Gastrocnemius medialis (tissue), 4 donors: Measurements from ENCODE around the gene DPY19L2. TPM values are rescaled to one million over a fixed set of nuclear protein-coding genes. Genes with fewer than 3 reads are reported as not detected.
"Not testable (repeated sequence)": the region's sequence is repeated elsewhere in the genome, so short reads cannot be mapped to it uniquely, and the experiment has no call there.

Experiments
- ATAC-seq, 2 donors: fragments of 150-250 bp; one replicate each; pipeline ENCODE4 v1.9.1; 2016
- DNase-seq, 2 donors: peaks; one replicate each; pipeline ENCODE4 v3.0.0-alpha.2; 2019
- H3K27ac ChIP-seq, 4 donors: fragments of 200-600 bp; sonication (generic); 1 replicate in 1 of 4; 2 replicates in 3 of 4; pipeline ENCODE4 v1.5.1; 2016 to 2018; ENCODE audit warnings: mild to moderate bottlenecking in 2 of 4, moderate library complexity in 1 of 4
- H3K27me3 ChIP-seq, 3 donors: fragments of 200-600 bp; sonication (generic) in 2 of 3; 1 replicate in 1 of 3; 2 replicates in 2 of 3; pipeline versions ENCODE4 v1.5.1 to v1.6.0; 2016 to 2019; ENCODE audit warnings: mild to moderate bottlenecking in 1 of 3, moderate library complexity in 1 of 3
- H3K36me3 ChIP-seq, 2 donors: fragments of 200-600 bp; sonication (generic) in 1 of 2; one replicate each; pipeline ENCODE4 v1.5.1; 2017 to 2018
- H3K4me1 ChIP-seq, 2 donors: fragments of 200-600 bp; sonication (generic) in 1 of 2; one replicate each; pipeline ENCODE4 v1.5.1; 2016 to 2017; ENCODE audit warnings: mild to moderate bottlenecking in 2 of 2
- H3K4me3 ChIP-seq, 4 donors: fragments of 200-600 bp; sonication (generic) in 3 of 4; 1 replicate in 1 of 4; 2 replicates in 3 of 4; pipeline ENCODE4 v1.5.1; 2016 to 2019; ENCODE audit warnings: mild to moderate bottlenecking in 2 of 4
- H3K9me3 ChIP-seq, 3 donors: fragments of 200-600 bp; sonication (generic) in 2 of 3; 1 replicate in 1 of 3; 2 replicates in 2 of 3; pipeline ENCODE4 v1.5.1; 2016 to 2019
- CTCF ChIP-seq, 5 experiments: fragments of 450-650 bp in 3 of 5; fragments of 200-600 bp in 2 of 5; sonication (generic) in 2 of 5; IDR thresholded peaks in 4 of 5; conservative IDR thresholded peaks in 1 of 5; 1 replicate in 4 of 5; 2 replicates in 1 of 5; pipeline ENCODE4 v1.5.1; 2016 to 2019; ENCODE audit warnings: antibody characterized with exemption in 5 of 5, mild to moderate bottlenecking in 3 of 5, moderate library complexity in 3 of 5
- in situ Hi-C, 4 donors: fragments of 200-750 bp; cut with MboI; loops; one replicate each; pipeline versions ENCODE4 v1.15.0 to v1.8.0; 2017; ENCODE audit warnings: low sequenced_read_pairs in 4 of 4
- intact Hi-C: fragments of 100-400 bp; cut with DNase I; formaldehyde crosslinking; loops from one replicate; pipeline ENCODE4 v1.15.1; 2023; ENCODE audit warnings: low total_unique reads
- total RNA-seq, 4 donors: library from RNA; depleted of rRNA; stranded (reverse); fragments of >200 nt; gene quantifications; one replicate each; pipeline versions ENCODE4 v1.1.0 to v1.2.3, GENCODE V29; 2016

DPY19L2 gene
- total RNA-seq, 4 donors from 2014 or later = 0.13 to 1.5 (median 0.27) TPM; not detected in 1

- H3K4me3 ChIP-seq, ATAC-seq, DNase-seq, H3K27me3 ChIP-seq, intact Hi-C loops, H3K27ac ChIP-seq, H3K4me1 ChIP-seq, H3K9me3 ChIP-seq, H3K36me3 ChIP-seq: not testable (repeated sequence)
- peak in 1 of 5 experiments; percentile 14 for TF ChIP-seq CTCF (IDR thresholded peaks at IDR 0.05 in 4 of 5, conservative IDR thresholded peaks at IDR 0.05 in 1 of 5)
- in situ Hi-C loops = loop anchor here in 1 of 4 donors (25.0 kb wide), 1 partner anchor 590 kb away; no protein-coding TSS in a partner anchor
Observed at GRCh38 chr12:63672550-63672949, 4.3 kb upstream of the DPY19L2 start.

- H3K4me1 ChIP-seq, ATAC-seq, H3K27ac ChIP-seq, intact Hi-C loops, DNase-seq, H3K36me3 ChIP-seq, H3K27me3 ChIP-seq, H3K4me3 ChIP-seq, H3K9me3 ChIP-seq: not testable (repeated sequence)
- in situ Hi-C loops = loop anchor here in 1 of 4 donors (25.0 kb wide), 1 partner anchor 592 kb away; no protein-coding TSS in a partner anchor
Observed at GRCh38 chr12:63669936-63670335, 1.6 kb upstream of the DPY19L2 start.

- peak overlapping the region in 3 of 4 donors; percentile 55 to 66 (median 61) for H3K4me3 ChIP-seq
- DNase-seq, ATAC-seq, H3K27ac ChIP-seq, H3K9me3 ChIP-seq, H3K4me1 ChIP-seq, H3K36me3 ChIP-seq, H3K27me3 ChIP-seq, intact Hi-C loops: not testable (repeated sequence)
- in situ Hi-C loops = loop anchor here in 1 of 4 donors (25.0 kb wide), 1 partner anchor 593 kb away; no protein-coding TSS in a partner anchor
Observed at GRCh38 chr12:63669427-63669826, 1.1 kb upstream of the DPY19L2 start.

GRCh38 chr12:63668800-63669365, 590 bp upstream of the DPY19L2 start:
- H3K9me3 ChIP-seq, DNase-seq, intact Hi-C loops, H3K36me3 ChIP-seq, H3K4me1 ChIP-seq, H3K27ac ChIP-seq, H3K27me3 ChIP-seq, ATAC-seq: not testable (repeated sequence)
- in situ Hi-C loops = loop anchor here in 1 of 4 donors (25.0 kb wide), 1 partner anchor 593 kb away; no protein-coding TSS in a partner anchor
- H3K4me3 ChIP-seq = peak overlapping the region; percentile 55 to 70 (median 64)

- DNase-seq, H3K36me3 ChIP-seq, intact Hi-C loops, H3K4me3 ChIP-seq, H3K4me1 ChIP-seq, H3K9me3 ChIP-seq, H3K27ac ChIP-seq, ATAC-seq, H3K27me3 ChIP-seq: not testable (repeated sequence)
- in situ Hi-C loops = loop anchor here in 1 of 4 donors (25.0 kb wide), 1 partner anchor 599 kb away; no protein-coding TSS in a partner anchor
Observed at GRCh38 chr12:63663005-63663404, 5.3 kb downstream of the DPY19L2 start.

- H3K27ac ChIP-seq, H3K27me3 ChIP-seq, intact Hi-C loops, DNase-seq, H3K9me3 ChIP-seq, H3K36me3 ChIP-seq, H3K4me3 ChIP-seq, ATAC-seq, H3K4me1 ChIP-seq: not testable (repeated sequence)
- in situ Hi-C loops = loop anchor here in 1 of 4 donors (25.0 kb wide), 1 partner anchor 604 kb away; no protein-coding TSS in a partner anchor
Observed at GRCh38 chr12:63658501-63658900, 9.8 kb downstream of the DPY19L2 start.

GRCh38 chr12:63656407-63656806, 11.9 kb downstream of the DPY19L2 start:
- H3K27me3 ChIP-seq, H3K27ac ChIP-seq, DNase-seq, H3K36me3 ChIP-seq, H3K4me3 ChIP-seq, H3K9me3 ChIP-seq, ATAC-seq, intact Hi-C loops, H3K4me1 ChIP-seq: not testable (repeated sequence)
- in situ Hi-C loops = loop anchor here in 1 of 4 donors (25.0 kb wide), 1 partner anchor 606 kb away; no protein-coding TSS in a partner anchor

- H3K9me3 ChIP-seq, H3K27me3 ChIP-seq, H3K4me1 ChIP-seq, H3K4me3 ChIP-seq, H3K36me3 ChIP-seq, ATAC-seq, intact Hi-C loops, DNase-seq, H3K27ac ChIP-seq: not testable (repeated sequence)
- in situ Hi-C loops = loop anchor here in 1 of 4 donors (25.0 kb wide), 1 partner anchor 607 kb away; no protein-coding TSS in a partner anchor
Observed at GRCh38 chr12:63655543-63656257, 12.6 kb downstream of the DPY19L2 start.

- DNase-seq, H3K4me1 ChIP-seq, H3K4me3 ChIP-seq, H3K27ac ChIP-seq, H3K36me3 ChIP-seq, ATAC-seq, H3K27me3 ChIP-seq, intact Hi-C loops, H3K9me3 ChIP-seq: not testable (repeated sequence)
- in situ Hi-C loops = loop anchor here in 1 of 4 donors (25.0 kb wide), 1 partner anchor 608 kb away; no protein-coding TSS in a partner anchor
Observed at GRCh38 chr12:63654481-63654880, 13.8 kb downstream of the DPY19L2 start.

GRCh38 chr12:63649517-63649916, 18.8 kb downstream of the DPY19L2 start:
- DNase-seq, H3K4me1 ChIP-seq, in situ Hi-C loops, H3K9me3 ChIP-seq, ATAC-seq, H3K27me3 ChIP-seq, H3K27ac ChIP-seq, intact Hi-C loops, H3K36me3 ChIP-seq, H3K4me3 ChIP-seq: not testable (repeated sequence)
